CD4-positive, alpha-beta T cell treated with Interleukin-15 for 4 hours (primary cell): ENCODE results near the gene PIAS3.

Source experiments
- DNase-seq: peaks from one replicate; pipeline ENCODE4 v3.0.0-alpha.2; 2020; ENCODE audit warnings: low spot score

The PIAS3 gene

GRCh38 chr1:145858901-145859490 lies at the start of gene PIAS3:
PIAS3 (minus strand) TSS chr1:145859081; CDS start chr1:145858990, 91 bp downstream.
- DNase-seq, result peak; percentile 79

DNA sequence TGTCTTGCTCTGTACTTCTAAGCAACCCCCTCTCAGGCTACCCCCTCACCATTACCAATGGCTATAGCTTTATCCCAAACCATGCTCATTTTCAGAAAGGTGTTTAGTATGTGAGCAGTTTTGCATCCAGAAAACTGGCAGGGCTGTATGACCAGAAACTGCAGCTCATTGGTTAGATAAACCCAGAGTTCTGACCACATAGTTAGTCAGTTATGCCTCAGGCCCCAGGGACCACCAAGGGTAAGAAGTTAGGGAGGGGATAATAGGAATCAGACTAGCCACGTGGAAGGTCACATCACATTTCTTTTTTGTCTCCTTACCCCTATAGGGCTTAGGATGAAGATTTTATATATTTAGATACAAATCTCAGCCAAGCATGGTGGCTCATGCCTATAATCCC lies 49.8 kb upstream of the PIAS3 start:
- DNase-seq, result no peak

DNA sequence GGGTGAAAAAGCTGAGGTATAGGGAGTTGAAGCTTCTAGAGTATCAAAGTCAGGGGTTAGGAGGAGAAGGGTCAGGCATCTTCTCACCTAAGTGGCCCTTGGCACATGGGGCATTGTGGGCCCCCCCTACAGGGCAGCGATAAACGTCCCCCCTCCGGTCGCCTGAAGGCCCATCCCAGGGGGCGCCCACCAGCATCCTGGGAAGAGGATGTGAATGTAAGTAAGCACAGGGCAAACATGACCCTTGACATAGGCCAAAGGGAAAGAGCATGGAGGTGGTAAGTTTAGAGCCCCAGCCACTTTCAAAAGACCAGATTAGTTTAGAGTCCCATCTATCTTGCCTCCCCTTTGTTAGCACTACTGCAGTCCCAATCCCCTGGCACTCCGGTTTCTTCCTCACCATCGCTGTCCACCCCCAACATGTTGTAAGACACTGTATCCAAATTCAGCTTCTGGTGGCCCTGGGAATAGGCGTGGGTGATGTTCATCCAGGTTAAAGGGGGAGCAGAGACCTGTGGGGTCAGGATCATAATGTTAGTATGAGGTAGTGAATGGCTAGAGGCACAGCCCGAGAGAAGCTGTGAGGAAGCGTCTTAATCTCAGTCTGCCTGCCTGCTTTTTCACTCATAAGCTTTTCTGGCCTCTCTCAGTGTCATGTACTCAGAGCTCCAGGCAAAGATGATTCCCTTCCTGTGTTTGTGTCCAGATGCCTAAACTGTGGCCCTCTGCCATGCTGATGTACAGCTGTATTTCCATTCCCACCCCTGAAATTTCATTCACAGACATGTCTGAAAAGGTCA lies 48.3 kb upstream of the PIAS3 start:
- DNase-seq, result no peak

GRCh38 chr1:145901312-145902021 lies 42.6 kb upstream of the PIAS3 start:
- DNase-seq, result no peak

GRCh38 chr1:145898756-145899155 lies 39.9 kb upstream of the PIAS3 start:
- DNase-seq, result no peak

- no peak for DNase-seq
These were observed 39.1 kb upstream of the PIAS3 start for GRCh38 chr1:145897969-145898368.

GRCh38 chr1:145895471-145895870 lies 36.6 kb upstream of the PIAS3 start:
- DNase-seq, result no peak

GRCh38 chr1:145893306-145894055 lies 34.6 kb upstream of the PIAS3 start:
- no peak for DNase-seq

GRCh38 chr1:145892486-145893087 lies 33.7 kb upstream of the PIAS3 start:
- DNase-seq, result no peak

- DNase-seq, result peak; percentile 39
These were observed 33.0 kb upstream of the PIAS3 start for GRCh38 chr1:145891587-145892485.

GRCh38 chr1:145891143-145891542 lies 32.3 kb upstream of the PIAS3 start:
- DNase-seq, result no peak

DNA sequence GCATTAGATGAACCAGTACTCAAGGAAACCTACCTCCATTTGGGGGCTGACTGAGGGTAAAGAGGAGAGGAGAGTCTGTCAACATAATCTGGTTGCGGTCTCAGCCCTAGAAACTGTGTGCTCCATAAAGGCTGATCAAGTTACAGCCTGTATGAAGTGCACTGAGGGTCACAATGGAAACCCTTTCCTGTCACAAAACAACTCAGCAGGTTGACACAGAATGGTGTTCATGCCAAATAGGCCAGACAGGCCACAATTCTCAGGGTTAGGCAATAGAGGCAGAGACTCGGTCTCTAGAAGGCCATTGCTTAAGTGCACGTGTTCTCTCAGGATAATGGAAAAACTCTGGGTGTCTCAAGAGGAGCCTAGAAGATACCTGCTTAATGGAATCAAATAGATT lies 30.8 kb upstream of the PIAS3 start:
- DNase-seq, result no peak

GRCh38 chr1:145887631-145888030 lies 28.8 kb upstream of the PIAS3 start:
- DNase-seq, result no peak

DNA sequence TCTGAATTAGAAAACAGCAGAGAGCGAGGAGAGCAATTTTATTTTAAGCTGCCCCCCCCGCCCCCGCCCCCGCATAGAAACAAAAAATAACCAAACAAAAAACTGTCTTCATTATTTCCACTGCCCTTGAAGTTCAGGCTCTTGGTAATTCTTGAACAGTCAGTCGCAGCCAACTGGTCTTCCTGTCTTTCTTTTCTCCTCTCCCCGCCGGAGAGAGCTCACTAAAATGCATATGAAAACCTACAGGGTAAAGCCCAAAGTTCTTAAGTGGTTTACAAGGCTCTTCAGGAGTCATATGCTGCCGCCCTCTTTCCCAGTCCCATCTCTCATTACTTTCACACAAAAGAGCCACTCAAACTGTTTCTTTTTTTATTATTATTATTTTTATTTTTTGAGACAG lies 27.9 kb upstream of the PIAS3 start:
- DNase-seq, result no peak

GRCh38 chr1:145886390-145886789 lies 27.5 kb upstream of the PIAS3 start:
- DNase-seq, result no peak

DNA sequence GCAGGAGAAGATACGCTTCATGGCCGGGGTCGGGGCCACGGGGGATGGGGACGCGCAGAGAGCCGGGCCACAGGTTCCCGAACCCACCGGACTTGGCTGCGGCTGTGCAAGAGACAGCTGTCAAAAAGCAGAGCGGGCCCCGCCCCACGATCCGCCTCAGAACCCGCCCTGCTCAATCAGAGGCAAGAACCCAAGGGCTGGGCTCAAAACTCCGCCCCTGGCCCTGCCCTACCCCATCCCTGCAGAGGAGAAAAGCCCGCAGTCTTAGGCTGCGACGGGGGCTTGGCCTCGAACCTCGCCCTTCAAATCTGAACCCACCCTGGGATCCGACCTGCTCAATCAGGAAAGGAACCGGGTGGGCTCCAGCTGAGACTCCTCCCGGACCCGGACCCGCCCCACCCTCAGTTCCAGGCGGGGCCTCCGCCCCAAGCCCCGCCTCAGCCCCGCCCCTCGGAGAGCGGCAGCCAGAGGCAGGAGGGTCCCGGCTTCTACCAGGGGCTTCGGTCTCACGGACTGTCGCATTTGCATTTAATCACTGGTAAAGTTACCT lies 26.9 kb upstream of the PIAS3 start, which contains the start of gene ANKRD35:
Gene ANKRD35, minus strand, starts transcription at position 129 of the 550 bp plus-strand sequence. Its CDS starts 108 bp downstream, at position 21.
- DNase-seq, result peak; percentile 77

DNA sequence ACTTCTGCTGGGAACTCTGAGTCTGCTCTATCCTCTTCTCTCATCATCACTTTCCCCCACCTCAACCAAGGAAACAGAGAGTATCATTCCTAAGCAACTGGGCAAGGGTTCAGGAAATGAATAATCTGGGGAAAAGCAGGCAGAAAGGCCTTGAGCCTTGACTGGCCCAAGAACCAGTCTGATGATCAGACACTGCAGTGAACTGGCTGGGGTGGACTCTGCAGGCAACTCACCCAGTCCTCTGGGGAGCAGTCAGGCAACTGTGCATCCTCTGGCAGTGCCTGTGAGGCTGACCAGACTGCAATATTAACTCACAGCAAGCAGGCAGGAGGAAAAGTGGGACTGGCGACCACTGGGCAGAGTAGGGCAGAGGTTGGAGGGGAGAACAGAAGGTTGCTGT lies 25.8 kb upstream of the PIAS3 start:
- DNase-seq, result no peak

- DNase-seq, result no peak
These were observed 20.9 kb upstream of the PIAS3 start for GRCh38 chr1:145879775-145880174.

DNA sequence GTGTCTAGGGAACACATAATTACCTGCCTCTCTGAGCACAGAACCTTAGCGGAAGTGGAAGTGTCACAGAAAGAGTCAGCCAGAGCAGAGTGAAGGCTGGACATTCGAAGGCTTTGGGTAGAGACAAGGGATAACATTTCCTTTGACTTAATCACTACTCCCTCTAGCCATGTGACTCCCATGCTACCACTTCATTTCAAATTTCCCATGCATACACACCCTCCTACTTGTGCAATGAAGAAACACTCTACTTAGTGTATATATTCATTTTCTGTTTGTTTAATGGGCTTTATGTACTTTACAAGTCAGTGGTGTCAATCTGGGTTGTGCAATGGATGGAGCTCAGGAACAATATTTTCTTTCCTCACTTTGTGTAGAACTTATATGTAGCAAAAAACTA lies 19.8 kb upstream of the PIAS3 start:
- no peak for DNase-seq

DNA sequence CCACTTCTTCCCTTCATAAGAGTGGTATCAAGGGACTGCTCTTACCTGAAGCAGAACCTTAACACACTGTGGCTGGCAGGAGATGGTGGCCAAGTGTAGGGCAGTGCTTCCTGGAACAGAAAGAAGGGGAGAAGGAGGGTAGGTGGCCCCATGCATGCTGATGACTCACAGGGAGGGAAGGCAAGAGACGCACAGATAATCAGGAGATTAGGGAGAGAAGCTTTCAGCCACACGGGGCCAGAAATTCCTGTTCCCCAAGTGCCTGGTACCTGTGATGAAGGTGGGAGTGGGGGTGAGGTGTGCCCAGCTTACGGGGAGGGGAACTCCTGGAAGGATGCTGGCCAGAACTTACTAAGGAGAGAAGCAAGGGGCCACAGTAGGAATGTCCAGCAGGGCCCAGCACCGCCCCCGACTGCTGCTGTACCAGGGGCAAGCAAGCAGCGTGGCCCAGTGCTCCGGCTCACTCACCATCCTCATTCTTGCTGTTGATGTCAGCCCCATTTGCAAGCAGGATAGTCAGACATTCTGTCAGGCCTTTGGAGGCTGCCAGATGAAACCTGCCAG lies 19.1 kb upstream of the PIAS3 start:
- DNase-seq, result no peak
